HEK293 (cell line): ENCODE results near the gene GTF2F2.
A peak's percentile ranks its signal among the peaks of the same experiment; 100 is the strongest.

ENCODE experiments used
- CTCF ChIA-PET: fragments of 350-600 bp; formaldehyde crosslinking; extraction: SDS; loops from one replicate; lab custom pipeline; 2021; ENCODE audit warnings: antibody characterized with exemption; lab: Yijun Ruan, JAX
- POLR2A ChIA-PET: fragments of 300-600 bp; formaldehyde crosslinking; extraction: SDS; loops from one replicate; lab custom pipeline; 2020; ENCODE audit warnings: antibody characterized with exemption, inconsistent platforms; lab: Yijun Ruan, JAX
- H3K27ac ChIP-seq: fragments of 200-500 bp; sonication (Bioruptor generic); 2 replicates; pipeline ENCODE4 v1.5.1; 2014; ENCODE audit warnings: low read depth, low read length, control low read depth, inconsistent platforms; ENCODE audit errors: extremely low read depth
- H3K36me3 ChIP-seq, 2 experiments: fragments of 200-500 bp in 1 of 2; sonication (Bioruptor generic) in 1 of 2; 1 replicate in 1 of 2; 2 replicates in 1 of 2; pipeline ENCODE4 v1.5.1; 2014 to 2017; ENCODE audit warnings: inconsistent platforms in 2 of 2, low read length in 2 of 2; ENCODE audit not compliant: control insufficient read depth in 2 of 2, insufficient read depth in 1 of 2
- H3K4me1 ChIP-seq: fragments of 200-500 bp; sonication (Bioruptor generic); 2 replicates; pipeline ENCODE4 v1.5.1; 2014; ENCODE audit warnings: mild to moderate bottlenecking, low read length, inconsistent platforms; ENCODE audit not compliant: control insufficient read depth, insufficient read depth
- H3K4me3 ChIP-seq: 2 replicates; pipeline ENCODE4 v1.5.1; 2011; ENCODE audit warnings: low read depth, mild to moderate bottlenecking, control low read depth, low read length, moderate library complexity
- H3K9me3 ChIP-seq: fragments of 200-500 bp; sonication (Bioruptor generic); 2 replicates; pipeline ENCODE4 v1.5.1; 2014; ENCODE audit warnings: low read depth, low read length, inconsistent platforms; ENCODE audit not compliant: control insufficient read depth, insufficient read depth
- HOXD13 ChIP-seq: sonication (generic); formaldehyde crosslinking; IDR thresholded peaks from 2 replicates; pipeline ENCODE4 v1.8.0; 2022; ENCODE audit warnings: missing genetic modification reagents, borderline replicate concordance
- SETDB1 ChIP-seq: IDR thresholded peaks from one replicate; pipeline ENCODE4 v1.6.1; 2017; ENCODE audit warnings: mild to moderate bottlenecking, low read length, moderate library complexity, mixed read lengths; ENCODE audit not compliant: insufficient read length
- ZBTB10 ChIP-seq: fragments of 450-650 bp; formaldehyde crosslinking; IDR thresholded peaks from 2 replicates; pipeline ENCODE4 v1.5.1; 2016; ENCODE audit warnings: missing biosample characterization, missing genetic modification characterization
- ZFHX2 ChIP-seq: fragments of 450-650 bp; formaldehyde crosslinking; conservative IDR thresholded peaks from 2 replicates; pipeline ENCODE4 v1.5.1; 2016; ENCODE audit warnings: missing biosample characterization, missing genetic modification characterization
- ZNF138 ChIP-seq: fragments of 450-650 bp; formaldehyde crosslinking; IDR thresholded peaks from 2 replicates; pipeline ENCODE4 v1.5.1; 2016; ENCODE audit warnings: missing biosample characterization, missing genetic modification characterization, borderline replicate concordance
- ZNF223 ChIP-seq: fragments of 450-650 bp; formaldehyde crosslinking; IDR thresholded peaks from 2 replicates; pipeline ENCODE4 v1.5.1; 2016; ENCODE audit warnings: missing biosample characterization, missing genetic modification characterization
- ZNF302 ChIP-seq: fragments of 450-650 bp; formaldehyde crosslinking; IDR thresholded peaks from 2 replicates; pipeline ENCODE4 v1.5.1; 2016; ENCODE audit warnings: missing biosample characterization, missing genetic modification characterization, low read depth
- ZNF350 ChIP-seq: fragments of 450-650 bp; formaldehyde crosslinking; IDR thresholded peaks from 2 replicates; pipeline ENCODE4 v1.5.0; 2017; ENCODE audit warnings: missing biosample characterization, mild to moderate bottlenecking, missing genetic modification characterization
- ZNF391 ChIP-seq: fragments of 450-650 bp; formaldehyde crosslinking; IDR thresholded peaks from 2 replicates; pipeline ENCODE4 v1.5.1; 2016; ENCODE audit warnings: low read depth, missing biosample characterization, missing genetic modification characterization, borderline replicate concordance
- ZNF423 ChIP-seq: fragments of 450-650 bp; formaldehyde crosslinking; IDR thresholded peaks from 2 replicates; pipeline ENCODE4 v1.5.1; 2016; ENCODE audit warnings: missing biosample characterization, missing genetic modification characterization
- ZNF48 ChIP-seq: fragments of 450-650 bp; formaldehyde crosslinking; IDR thresholded peaks from 2 replicates; pipeline ENCODE4 v1.5.1; 2016; ENCODE audit warnings: missing biosample characterization, missing genetic modification characterization
- ZNF501 ChIP-seq: fragments of 450-650 bp; formaldehyde crosslinking; IDR thresholded peaks from 2 replicates; pipeline ENCODE4 v1.5.1; 2016; ENCODE audit warnings: missing biosample characterization, missing genetic modification characterization
- ZNF623 ChIP-seq: fragments of 450-650 bp; formaldehyde crosslinking; IDR thresholded peaks from 2 replicates; pipeline ENCODE4 v1.5.1; 2016; ENCODE audit warnings: missing biosample characterization, missing genetic modification characterization
- ZNF629 ChIP-seq: fragments of 450-650 bp; formaldehyde crosslinking; IDR thresholded peaks from 2 replicates; pipeline ENCODE4 v1.5.1; 2017; ENCODE audit warnings: missing biosample characterization, missing genetic modification characterization
- ZNF768 ChIP-seq: fragments of 450-650 bp; formaldehyde crosslinking; IDR thresholded peaks from 2 replicates; pipeline ENCODE4 v1.5.1; 2018; ENCODE audit warnings: missing biosample characterization, mild to moderate bottlenecking, missing genetic modification characterization
- ZSCAN4 ChIP-seq: fragments of 450-650 bp; formaldehyde crosslinking; IDR thresholded peaks from 2 replicates; pipeline ENCODE4 v1.5.1; 2017; ENCODE audit warnings: missing biosample characterization, missing genetic modification characterization
- TF ChIP-seq, protein P1 (sequence below): fragments of 450-650 bp; IDR thresholded peaks from 2 replicates; pipeline ENCODE4 v1.5.1; 2018; ENCODE audit warnings: missing biosample characterization, missing genetic modification characterization
- TF ChIP-seq, protein P2 (sequence below): fragments of 450-650 bp; formaldehyde crosslinking; IDR thresholded peaks from 2 replicates; pipeline ENCODE4 v1.5.1; 2016; ENCODE audit warnings: missing biosample characterization, missing genetic modification characterization
- TF ChIP-seq, protein P3 (sequence below): fragments of 450-650 bp; formaldehyde crosslinking; IDR thresholded peaks from 2 replicates; pipeline ENCODE4 v1.5.1; 2017; ENCODE audit warnings: missing biosample characterization, missing genetic modification characterization
- TF ChIP-seq, protein P4 (sequence below): fragments of 450-650 bp; formaldehyde crosslinking; IDR thresholded peaks from 2 replicates; pipeline ENCODE4 v1.5.1; 2016; ENCODE audit warnings: missing biosample characterization, missing genetic modification characterization

The GTF2F2 gene

GRCh38 chr13:45205124-45205523 lies 84.8 kb downstream of the GTF2F2 start:
- Histone ChIP-seq H3K36me3 (peaks cover 0 to 1% of the 10 kb centered on the region in 2 experiments; a peak in 1 of 3 replicates), H3K4me3 (no peak overlapping the region), H3K9me3 (no peaks in the 10 kb centered on the region), H3K27ac (no peak overlapping the region), H3K4me1 (0 out of 2 replicates have a peak, but pooled peaks cover 6% of the 10 kb centered on the region)
- TF ChIP-seq ZNF48 (tag by site-specific recombination), result no peak
- TF ChIP-seq HOXD13 (CRISPR knock-in tag), result no peak
- TF ChIP-seq ZNF302 (tag by site-specific recombination), result no peak
- no peak for TF ChIP-seq ZNF391 (tag by site-specific recombination)
- TF ChIP-seq ZNF423 (tag by site-specific recombination), result no peak
- no peak for TF ChIP-seq ZNF768 (tag by site-specific recombination)
- TF ChIP-seq, protein P1, sequence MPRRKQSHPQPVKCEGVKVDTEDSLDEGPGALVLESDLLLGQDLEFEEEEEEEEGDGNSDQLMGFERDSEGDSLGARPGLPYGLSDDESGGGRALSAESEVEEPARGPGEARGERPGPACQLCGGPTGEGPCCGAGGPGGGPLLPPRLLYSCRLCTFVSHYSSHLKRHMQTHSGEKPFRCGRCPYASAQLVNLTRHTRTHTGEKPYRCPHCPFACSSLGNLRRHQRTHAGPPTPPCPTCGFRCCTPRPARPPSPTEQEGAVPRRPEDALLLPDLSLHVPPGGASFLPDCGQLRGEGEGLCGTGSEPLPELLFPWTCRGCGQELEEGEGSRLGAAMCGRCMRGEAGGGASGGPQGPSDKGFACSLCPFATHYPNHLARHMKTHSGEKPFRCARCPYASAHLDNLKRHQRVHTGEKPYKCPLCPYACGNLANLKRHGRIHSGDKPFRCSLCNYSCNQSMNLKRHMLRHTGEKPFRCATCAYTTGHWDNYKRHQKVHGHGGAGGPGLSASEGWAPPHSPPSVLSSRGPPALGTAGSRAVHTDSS (tag by site-specific recombination), result no peak
- no peak for TF ChIP-seq ZBTB10 (tag by site-specific recombination)
- TF ChIP-seq ZNF501 (tag by site-specific recombination), result no peak
- TF ChIP-seq ZNF350, result no peak
- CTCF ChIA-PET, result no interaction called here
- POLR2A ChIA-PET, result no interaction called here

DNA sequence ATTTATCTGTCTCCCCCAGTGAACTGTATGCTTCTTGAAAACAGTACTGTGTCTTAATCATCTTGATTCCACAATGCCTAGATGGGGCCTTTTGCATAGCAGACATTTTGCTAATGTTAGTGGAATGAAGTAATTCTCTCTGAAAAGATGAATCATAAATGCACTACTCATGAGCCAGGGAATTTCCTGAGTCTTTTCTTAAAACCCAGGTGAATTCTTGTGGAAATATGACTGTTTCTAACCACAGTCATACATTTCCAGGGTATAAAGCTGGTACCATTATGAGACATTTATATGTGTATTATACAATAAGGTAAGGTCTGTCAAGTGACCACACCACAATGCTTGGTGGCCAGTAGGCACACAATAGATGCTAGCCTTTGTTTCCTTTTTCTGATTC lies 86.0 kb downstream of the GTF2F2 start:
- ChIA-PET CTCF (interaction anchor here (0.6 to 1.1 kb wide), 2 partner anchors 31 to 163 kb away, joined by 3 to 4 read pairs; no protein-coding TSS in a partner anchor), POLR2A (no interaction called here)
- 0 out of 2 replicates have a peak, but pooled peaks cover 6% of the 10 kb centered on the region for H3K4me1 ChIP-seq
- TF ChIP-seq ZNF623, result no peak
- no peak for TF ChIP-seq ZFHX2
- no peak for TF ChIP-seq ZNF138
- no peak for TF ChIP-seq ZSCAN4 (tag by site-specific recombination)
- 0 out of 2 replicates have a peak, but pooled peaks have one; percentile 12 for TF ChIP-seq ZNF629 (tag by site-specific recombination)
- TF ChIP-seq, protein P2, sequence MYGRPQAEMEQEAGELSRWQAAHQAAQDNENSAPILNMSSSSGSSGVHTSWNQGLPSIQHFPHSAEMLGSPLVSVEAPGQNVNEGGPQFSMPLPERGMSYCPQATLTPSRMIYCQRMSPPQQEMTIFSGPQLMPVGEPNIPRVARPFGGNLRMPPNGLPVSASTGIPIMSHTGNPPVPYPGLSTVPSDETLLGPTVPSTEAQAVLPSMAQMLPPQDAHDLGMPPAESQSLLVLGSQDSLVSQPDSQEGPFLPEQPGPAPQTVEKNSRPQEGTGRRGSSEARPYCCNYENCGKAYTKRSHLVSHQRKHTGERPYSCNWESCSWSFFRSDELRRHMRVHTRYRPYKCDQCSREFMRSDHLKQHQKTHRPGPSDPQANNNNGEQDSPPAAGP (tag by site-specific recombination), result no peak
- TF ChIP-seq, protein P3, sequence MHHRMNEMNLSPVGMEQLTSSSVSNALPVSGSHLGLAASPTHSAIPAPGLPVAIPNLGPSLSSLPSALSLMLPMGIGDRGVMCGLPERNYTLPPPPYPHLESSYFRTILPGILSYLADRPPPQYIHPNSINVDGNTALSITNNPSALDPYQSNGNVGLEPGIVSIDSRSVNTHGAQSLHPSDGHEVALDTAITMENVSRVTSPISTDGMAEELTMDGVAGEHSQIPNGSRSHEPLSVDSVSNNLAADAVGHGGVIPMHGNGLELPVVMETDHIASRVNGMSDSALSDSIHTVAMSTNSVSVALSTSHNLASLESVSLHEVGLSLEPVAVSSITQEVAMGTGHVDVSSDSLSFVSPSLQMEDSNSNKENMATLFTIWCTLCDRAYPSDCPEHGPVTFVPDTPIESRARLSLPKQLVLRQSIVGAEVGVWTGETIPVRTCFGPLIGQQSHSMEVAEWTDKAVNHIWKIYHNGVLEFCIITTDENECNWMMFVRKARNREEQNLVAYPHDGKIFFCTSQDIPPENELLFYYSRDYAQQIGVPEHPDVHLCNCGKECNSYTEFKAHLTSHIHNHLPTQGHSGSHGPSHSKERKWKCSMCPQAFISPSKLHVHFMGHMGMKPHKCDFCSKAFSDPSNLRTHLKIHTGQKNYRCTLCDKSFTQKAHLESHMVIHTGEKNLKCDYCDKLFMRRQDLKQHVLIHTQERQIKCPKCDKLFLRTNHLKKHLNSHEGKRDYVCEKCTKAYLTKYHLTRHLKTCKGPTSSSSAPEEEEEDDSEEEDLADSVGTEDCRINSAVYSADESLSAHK (tag by site-specific recombination), result peak; percentile 17; the same call in 1 of the 2 replicates
- no peak for TF ChIP-seq ZNF223 (tag by site-specific recombination)
- no peak for TF ChIP-seq SETDB1
- TF ChIP-seq HOXD13 (CRISPR knock-in tag), result no peak
- TF ChIP-seq, protein P4, sequence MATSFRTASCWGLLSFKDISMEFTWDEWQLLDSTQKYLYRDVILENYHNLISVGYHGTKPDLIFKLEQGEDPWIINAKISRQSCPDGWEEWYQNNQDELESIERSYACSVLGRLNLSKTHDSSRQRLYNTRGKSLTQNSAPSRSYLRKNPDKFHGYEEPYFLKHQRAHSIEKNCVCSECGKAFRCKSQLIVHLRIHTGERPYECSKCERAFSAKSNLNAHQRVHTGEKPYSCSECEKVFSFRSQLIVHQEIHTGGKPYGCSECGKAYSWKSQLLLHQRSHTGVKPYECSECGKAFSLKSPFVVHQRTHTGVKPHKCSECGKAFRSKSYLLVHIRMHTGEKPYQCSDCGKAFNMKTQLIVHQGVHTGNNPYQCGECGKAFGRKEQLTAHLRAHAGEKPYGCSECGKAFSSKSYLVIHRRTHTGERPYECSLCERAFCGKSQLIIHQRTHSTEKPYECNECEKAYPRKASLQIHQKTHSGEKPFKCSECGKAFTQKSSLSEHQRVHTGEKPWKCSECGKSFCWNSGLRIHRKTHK (tag by site-specific recombination), result no peak
- TF ChIP-seq, all 188 proteins: peak for 2
- no peak overlapping the region for H3K4me3 ChIP-seq
- peaks cover 0 to 4% of the 10 kb centered on the region in 2 experiments; a peak in 1 of 3 replicates for H3K36me3 ChIP-seq
- no peaks in the 10 kb centered on the region for H3K9me3 ChIP-seq
- no peak overlapping the region for H3K27ac ChIP-seq
